ENCODE results near the gene SLC24A4. TPM values are rescaled to one million over a fixed set of nuclear protein-coding genes. Genes with fewer than 3 reads are reported as not detected.

SLC24A4 gene
- total RNA-seq, 1 donor from 2014 or later, result 1.5 TPM

DNA sequence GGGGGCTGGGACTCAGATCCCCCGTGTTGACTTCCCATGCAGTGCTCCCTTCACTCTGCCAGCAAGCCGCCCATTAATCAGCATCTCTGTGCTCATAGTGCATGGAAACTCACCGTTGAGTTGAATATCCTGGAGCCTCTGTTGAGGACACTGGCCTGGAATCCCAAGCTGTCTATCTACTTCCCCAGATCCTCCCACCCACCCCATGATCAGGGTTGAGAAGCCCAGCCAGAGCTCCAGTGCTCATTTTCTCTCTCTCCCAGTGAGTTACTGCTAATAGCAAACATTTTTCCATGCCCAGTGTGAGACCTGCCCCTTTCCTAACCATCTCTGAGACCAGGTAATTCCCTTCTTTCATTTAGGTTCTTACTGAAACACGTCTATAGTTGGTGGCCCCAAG, 88.2 kb downstream of the SLC24A4 start:
- Histone ChIP-seq H3K36me3 (no peaks in the 10 kb centered on the region), H3K4me3 (no peak overlapping the region), H3K9me3 (no peaks in the 10 kb centered on the region), H3K27me3 (no peaks in the 10 kb centered on the region), H3K27ac (no peak overlapping the region), H3K4me1 (no peaks in the 10 kb centered on the region)
- intact Hi-C loops (cut with DNase I), result no loop called here
- DNase-seq (ENCODE audit: extremely low spot score in 2 of 2), result no peak
- TF ChIP-seq POLR2A (IDR thresholded peaks at IDR 0.05) (no peak), POLR2AphosphoS5 (IDR thresholded peaks at IDR 0.05; ENCODE audit: insufficient read depth in 1 of 2, low read depth in 1 of 2) (no peak)
- TF ChIP-seq, protein P1, sequence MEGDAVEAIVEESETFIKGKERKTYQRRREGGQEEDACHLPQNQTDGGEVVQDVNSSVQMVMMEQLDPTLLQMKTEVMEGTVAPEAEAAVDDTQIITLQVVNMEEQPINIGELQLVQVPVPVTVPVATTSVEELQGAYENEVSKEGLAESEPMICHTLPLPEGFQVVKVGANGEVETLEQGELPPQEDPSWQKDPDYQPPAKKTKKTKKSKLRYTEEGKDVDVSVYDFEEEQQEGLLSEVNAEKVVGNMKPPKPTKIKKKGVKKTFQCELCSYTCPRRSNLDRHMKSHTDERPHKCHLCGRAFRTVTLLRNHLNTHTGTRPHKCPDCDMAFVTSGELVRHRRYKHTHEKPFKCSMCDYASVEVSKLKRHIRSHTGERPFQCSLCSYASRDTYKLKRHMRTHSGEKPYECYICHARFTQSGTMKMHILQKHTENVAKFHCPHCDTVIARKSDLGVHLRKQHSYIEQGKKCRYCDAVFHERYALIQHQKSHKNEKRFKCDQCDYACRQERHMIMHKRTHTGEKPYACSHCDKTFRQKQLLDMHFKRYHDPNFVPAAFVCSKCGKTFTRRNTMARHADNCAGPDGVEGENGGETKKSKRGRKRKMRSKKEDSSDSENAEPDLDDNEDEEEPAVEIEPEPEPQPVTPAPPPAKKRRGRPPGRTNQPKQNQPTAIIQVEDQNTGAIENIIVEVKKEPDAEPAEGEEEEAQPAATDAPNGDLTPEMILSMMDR (IDR thresholded peaks at IDR 0.05), result no peak

DNA sequence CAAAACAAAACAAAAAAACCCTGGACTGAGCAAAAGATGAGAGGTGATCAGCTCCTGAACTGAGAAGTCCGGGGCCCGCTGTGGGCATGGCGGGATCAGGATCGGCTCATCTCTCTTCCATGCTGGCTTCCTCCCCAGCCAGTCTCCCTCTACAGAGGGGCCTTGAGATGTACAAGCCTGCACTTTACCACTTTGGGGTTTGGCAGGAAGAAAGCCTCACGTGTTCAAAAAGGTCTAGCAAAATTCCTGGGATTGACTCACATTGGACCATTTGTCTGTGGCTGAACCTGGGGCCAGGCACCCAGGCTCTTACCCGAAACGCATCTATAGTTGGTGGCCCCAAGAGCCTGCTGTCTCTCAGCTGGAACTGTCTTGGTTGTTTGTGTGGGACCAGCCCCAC, 89.0 kb downstream of the SLC24A4 start:
- TF ChIP-seq POLR2AphosphoS5 (IDR thresholded peaks at IDR 0.05; ENCODE audit: insufficient read depth in 1 of 2, low read depth in 1 of 2), result no peak
- no peak for TF ChIP-seq POLR2A (IDR thresholded peaks at IDR 0.05)
- TF ChIP-seq, protein P1 (IDR thresholded peaks at IDR 0.05), result no peak
- Histone ChIP-seq H3K9me3 (no peaks in the 10 kb centered on the region), H3K36me3 (no peaks in the 10 kb centered on the region), H3K27ac (no peak overlapping the region), H3K4me1 (no peaks in the 10 kb centered on the region), H3K4me3 (no peak overlapping the region), H3K27me3 (no peaks in the 10 kb centered on the region)
- no peak for DNase-seq (ENCODE audit: extremely low spot score in 2 of 2)
- intact Hi-C loops (cut with DNase I), result no loop called here

DNA sequence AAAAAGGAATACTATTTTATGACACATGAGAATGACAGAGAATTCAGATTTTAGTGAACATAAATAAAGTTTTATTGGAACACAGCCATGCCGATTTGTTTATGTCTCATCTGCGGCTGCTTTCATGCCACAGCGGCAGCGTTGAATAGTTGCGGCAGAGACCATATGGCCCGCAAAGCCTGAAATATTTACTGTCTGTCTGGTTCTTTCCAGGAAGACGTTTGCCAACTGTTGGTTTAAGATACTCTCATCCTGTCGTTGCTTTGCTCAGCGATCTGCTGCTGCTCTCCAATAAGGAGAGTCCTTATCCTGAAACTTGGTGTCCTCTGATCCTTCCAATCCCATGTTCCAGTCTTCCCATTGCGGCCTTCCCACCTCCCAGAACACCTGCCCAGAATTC, 89.9 kb downstream of the SLC24A4 start:
- no peaks in the 10 kb centered on the region for H3K4me1 ChIP-seq
- intact Hi-C loops (cut with DNase I), result no loop called here
- DNase-seq (ENCODE audit: extremely low spot score in 2 of 2), result no peak
- H3K4me3 ChIP-seq, result no peak overlapping the region
- H3K36me3 ChIP-seq, result no peaks in the 10 kb centered on the region
- H3K27me3 ChIP-seq, result no peaks in the 10 kb centered on the region
- H3K9me3 ChIP-seq, result no peaks in the 10 kb centered on the region
- H3K27ac ChIP-seq, result no peak overlapping the region
- TF ChIP-seq, protein P1 (IDR thresholded peaks at IDR 0.05), result no peak
- TF ChIP-seq POLR2AphosphoS5 (IDR thresholded peaks at IDR 0.05; ENCODE audit: insufficient read depth in 1 of 2, low read depth in 1 of 2) (no peak), POLR2A (IDR thresholded peaks at IDR 0.05) (no peak)

DNA sequence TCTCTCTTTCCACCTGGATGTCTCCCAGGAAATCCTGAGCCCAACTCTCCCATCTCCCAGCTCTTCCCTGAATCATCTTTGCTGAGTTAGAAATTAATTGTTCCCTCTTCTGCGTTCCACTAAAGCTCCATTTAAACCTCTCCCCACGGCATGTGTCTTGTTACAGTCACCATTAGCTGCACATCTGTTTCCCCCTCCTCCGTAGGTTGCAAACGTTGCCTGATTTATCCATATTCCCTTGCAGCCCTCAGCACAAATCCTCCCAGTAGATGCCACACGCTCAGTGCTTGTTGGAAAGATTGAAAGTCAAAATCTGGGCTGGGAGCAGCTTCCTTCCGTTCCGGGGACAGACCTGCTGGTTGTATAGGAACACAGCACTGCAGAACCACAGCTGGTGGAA, 90.4 kb downstream of the SLC24A4 start:
- no peak for DNase-seq (ENCODE audit: extremely low spot score in 2 of 2)
- H3K9me3 ChIP-seq, result no peaks in the 10 kb centered on the region
- no peaks in the 10 kb centered on the region for H3K27me3 ChIP-seq
- H3K4me3 ChIP-seq, result no peak overlapping the region
- H3K27ac ChIP-seq, result no peak overlapping the region
- intact Hi-C loops (cut with DNase I), result no loop called here
- no peaks in the 10 kb centered on the region for H3K36me3 ChIP-seq
- TF ChIP-seq, protein P1 (IDR thresholded peaks at IDR 0.05), result no peak
- TF ChIP-seq POLR2AphosphoS5 (IDR thresholded peaks at IDR 0.05; ENCODE audit: insufficient read depth in 1 of 2, low read depth in 1 of 2), result no peak
- TF ChIP-seq POLR2A (IDR thresholded peaks at IDR 0.05), result no peak
- H3K4me1 ChIP-seq, result no peaks in the 10 kb centered on the region

DNA sequence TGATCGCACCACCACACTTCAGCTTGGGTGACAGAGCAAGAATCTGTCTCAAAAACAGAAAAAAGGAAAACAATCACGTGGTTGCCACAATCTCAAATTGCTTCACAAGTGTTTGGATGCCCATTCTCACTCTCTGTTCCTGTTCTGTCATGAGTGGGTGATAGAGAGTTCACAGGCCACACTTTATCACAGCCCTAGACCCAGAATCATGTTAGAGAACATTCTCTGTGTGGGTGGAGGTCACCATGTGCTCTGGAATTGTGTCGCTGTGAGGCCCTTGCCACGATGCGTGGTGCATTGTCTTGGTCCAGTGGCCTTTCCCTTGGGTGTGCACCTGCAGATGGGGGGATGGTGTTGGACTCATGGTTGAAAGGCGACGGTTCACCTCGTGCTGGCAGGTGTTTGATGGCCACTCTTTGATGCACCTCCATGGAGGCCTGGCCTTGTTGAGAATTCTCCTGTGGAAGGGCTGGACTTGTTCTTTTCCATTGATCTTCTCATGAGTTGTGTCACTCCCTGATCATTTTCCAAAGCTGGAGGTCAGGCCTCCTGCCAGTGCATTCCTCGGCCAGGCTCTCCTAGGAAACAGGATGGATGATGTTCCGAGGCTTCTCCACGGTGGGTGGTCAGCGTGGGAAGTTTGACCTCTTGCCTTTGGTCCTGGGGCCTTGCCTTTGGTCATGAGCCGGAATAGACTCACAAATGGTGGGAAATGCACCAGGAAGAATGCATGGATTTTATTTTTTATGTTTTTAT, 91.9 kb downstream of the SLC24A4 start:
- Histone ChIP-seq H3K9me3 (no peaks in the 10 kb centered on the region), H3K27ac (no peak overlapping the region), H3K4me3 (no peak overlapping the region), H3K4me1 (no peaks in the 10 kb centered on the region), H3K36me3 (no peaks in the 10 kb centered on the region), H3K27me3 (no peaks in the 10 kb centered on the region)
- no peak for TF ChIP-seq POLR2A (IDR thresholded peaks at IDR 0.05)
- TF ChIP-seq POLR2AphosphoS5 (IDR thresholded peaks at IDR 0.05; ENCODE audit: insufficient read depth in 1 of 2, low read depth in 1 of 2), result no peak
- TF ChIP-seq, protein P1 (IDR thresholded peaks at IDR 0.05), result no peak
- DNase-seq (ENCODE audit: extremely low spot score in 2 of 2), result no peak
- intact Hi-C loops (cut with DNase I), result no loop called here

All from vagina (tissue), 2 donors.